HG03460 (cell line): ENCODE measurements around the gene RBFOX2.
"Not testable (repeated sequence)": the region's sequence is repeated elsewhere in the genome, so short reads cannot be mapped to it uniquely, and the experiment has no call there.

Experiments
- ATAC-seq: cut with Tn5 transposase; IDR thresholded peaks from one replicate; pipeline ENCODE4 v1.9.1; 2021; ENCODE audit not compliant: unreplicated experiment

RBFOX2 gene

GRCh38 chr22:36044517-36044916, 15.9 kb upstream of the RBFOX2 start:
- not testable (repeated sequence) for ATAC-seq

GRCh38 chr22:36042240-36042639, 13.6 kb upstream of the RBFOX2 start:
- no peak for ATAC-seq

- no peak for ATAC-seq
These were observed 10.5 kb upstream of the RBFOX2 start for GRCh38 chr22:36039125-36039524.

- no peak for ATAC-seq
These were observed 8.6 kb upstream of the RBFOX2 start for GRCh38 chr22:36037102-36037758.

- ATAC-seq, result no peak
These were observed 7.6 kb upstream of the RBFOX2 start for GRCh38 chr22:36036167-36036624.

GRCh38 chr22:36032611-36033010, 4.0 kb upstream of the RBFOX2 start:
- no peak for ATAC-seq

- ATAC-seq, result no peak
These were observed 757 bp upstream of the RBFOX2 start for GRCh38 chr22:36029406-36029755.

GRCh38 chr22:36027935-36028645, 534 bp downstream of the RBFOX2 start:
- no peak for ATAC-seq

GRCh38 chr22:36027579-36027934, 1.1 kb downstream of the RBFOX2 start:
- no peak for ATAC-seq

GRCh38 chr22:36026741-36027140, 1.9 kb downstream of the RBFOX2 start:
- no peak for ATAC-seq

- no peak for ATAC-seq
These were observed 5.9 kb downstream of the RBFOX2 start for GRCh38 chr22:36022697-36023096.

- no peak for ATAC-seq
These were observed 6.5 kb downstream of the RBFOX2 start for GRCh38 chr22:36022162-36022561.

- ATAC-seq, result no peak
These were observed 6.9 kb downstream of the RBFOX2 start for GRCh38 chr22:36021606-36022153.

GRCh38 chr22:36020865-36021264, 7.8 kb downstream of the RBFOX2 start:
- ATAC-seq, result not testable (repeated sequence)

- no peak for ATAC-seq
These were observed 11.0 kb downstream of the RBFOX2 start for GRCh38 chr22:36017651-36018091.

- ATAC-seq, result no peak
These were observed 11.9 kb downstream of the RBFOX2 start for GRCh38 chr22:36016684-36017083.

GRCh38 chr22:36015811-36016529, 12.7 kb downstream of the RBFOX2 start:
- ATAC-seq, result no peak

- ATAC-seq, result no peak
These were observed 13.3 kb downstream of the RBFOX2 start for GRCh38 chr22:36015155-36015810.

- no peak for ATAC-seq
These were observed 14.0 kb downstream of the RBFOX2 start for GRCh38 chr22:36014546-36015074.

- no peak for ATAC-seq
These were observed 16.3 kb downstream of the RBFOX2 start for GRCh38 chr22:36012332-36012731.

GRCh38 chr22:36010882-36011281, 17.7 kb downstream of the RBFOX2 start:
- ATAC-seq, result no peak
